SK-N-MC (cell line): ENCODE measurements around the gene LANCL2.
"Not testable (repeated sequence)": the region's sequence is repeated elsewhere in the genome, so short reads cannot be mapped to it uniquely, and the experiment has no call there.

ENCODE experiments used
- EZH2 ChIP-seq: fragments of 200-600 bp; sonication (generic); IDR thresholded peaks from one replicate; pipeline ENCODE4 v1.6.1; 2017; ENCODE audit warnings: antibody characterized with exemption
- POLR2AphosphoS5 ChIP-seq: IDR thresholded peaks from 2 replicates; pipeline ENCODE4 v1.6.1; 2012; ENCODE audit warnings: mild to moderate bottlenecking, low read depth, low read length, borderline replicate concordance

GRCh38 chr7:55417456-55417855 lies 52.3 kb downstream of the LANCL2 start:
- not testable (repeated sequence) for TF ChIP-seq POLR2AphosphoS5, EZH2
